Stimulated activated naive CD8-positive, alpha-beta T cell treated with anti-CD3 and anti-CD28 coated beads, Interleukin-15, Interleukin-2, amounts not matched to agents 100 U/mL and 50 U/mL, for 24 hours (primary cell): ENCODE results near the gene GYS1.
A peak's percentile ranks its signal among the peaks of the same experiment; 100 is the strongest.
"Not testable (repeated sequence)": the region's sequence is repeated elsewhere in the genome, so short reads cannot be mapped to it uniquely, and the experiment has no call there.

ENCODE experiments used
- ATAC-seq: fragments of 150-1000 bp; cut with Tn5 transposase; one replicate; pipeline ENCODE4 v1.10.0; 2021
- DNase-seq: peaks from one replicate; pipeline ENCODE4 v3.0.0; 2021

The GYS1 gene

GRCh38 chr19:49018388-49019241 lies 25.5 kb upstream of the GYS1 start:
- not testable (repeated sequence) for ATAC-seq, DNase-seq

GRCh38 chr19:49017666-49018351 lies 24.7 kb upstream of the GYS1 start:
- ATAC-seq (peak; percentile 74), DNase-seq (peak; percentile 73)

GRCh38 chr19:49017041-49017665 lies 24.0 kb upstream of the GYS1 start, which contains the start of gene LHB:
LHB (minus strand) TSS chr19:49017091; CDS start chr19:49017081, 10 bp downstream.
- no peak for ATAC-seq

GRCh38 chr19:49016067-49016839 lies 23.1 kb upstream of the GYS1 start:
- no peak for DNase-seq
- no peak for ATAC-seq

More at GRCh38 chr19:49017041-49017665, 24.0 kb upstream of the GYS1 start, which contains the start of gene LHB:
- no peak for DNase-seq

GRCh38 chr19:49014870-49015255 lies 21.8 kb upstream of the GYS1 start:
- DNase-seq (no peak), ATAC-seq (no peak)

- no peak for ATAC-seq
- DNase-seq = no peak
Observed at GRCh38 chr19:49014123-49014869, 21.2 kb upstream of the GYS1 start.

GRCh38 chr19:49011194-49011593 lies 18.1 kb upstream of the GYS1 start:
- DNase-seq (no peak), ATAC-seq (no peak)

- ATAC-seq (no peak), DNase-seq (no peak)
Observed at GRCh38 chr19:49010453-49010852, 17.3 kb upstream of the GYS1 start.

GRCh38 chr19:49009828-49010227 lies 16.7 kb upstream of the GYS1 start:
- DNase-seq (no peak), ATAC-seq (no peak)

- ATAC-seq (no peak), DNase-seq (no peak)
Observed at GRCh38 chr19:49006905-49007304, 13.8 kb upstream of the GYS1 start.

GRCh38 chr19:49004964-49005614 lies 12.0 kb upstream of the GYS1 start:
- no peak for DNase-seq
- no peak for ATAC-seq

GRCh38 chr19:49004133-49004532 lies 11.0 kb upstream of the GYS1 start:
- ATAC-seq (no peak), DNase-seq (no peak)

GRCh38 chr19:48999481-49000325 lies 6.6 kb upstream of the GYS1 start:
- ATAC-seq (peak; percentile 77), DNase-seq (peak; percentile 73)

- ATAC-seq = no peak
Observed at GRCh38 chr19:48997972-48998371, 4.9 kb upstream of the GYS1 start.

GRCh38 chr19:48994035-48994386 lies 902 bp upstream of the GYS1 start:
- DNase-seq (no peak), ATAC-seq (no peak)

More at GRCh38 chr19:48997972-48998371, 4.9 kb upstream of the GYS1 start:
- peak; percentile 75 for DNase-seq

- no peak for ATAC-seq
Observed at GRCh38 chr19:48992581-48993174, 431 bp downstream of the GYS1 start.

GRCh38 chr19:48991873-48992580 lies 1.1 kb downstream of the GYS1 start:
- no peak for DNase-seq
- no peak for ATAC-seq

More at GRCh38 chr19:48992581-48993174, 431 bp downstream of the GYS1 start:
- peak; percentile 31 for DNase-seq

GRCh38 chr19:48991011-48991609 lies 2.0 kb downstream of the GYS1 start:
- DNase-seq = no peak
- no peak for ATAC-seq
